Upper lobe of left lung (tissue), 4 donors: ENCODE data around the gene PTPRN2.

Experiments used
- CTCF ChIP-seq, 6 experiments: fragments of 450-650 bp in 4 of 6; fragments of 200-600 bp in 2 of 6; sonication (generic) in 2 of 6; IDR thresholded peaks; one replicate each; pipeline ENCODE4 v1.5.1; 2016 to 2019; ENCODE audit warnings: antibody characterized with exemption in 6 of 6
- EP300 ChIP-seq, 4 donors: sonication (generic); formaldehyde crosslinking; IDR thresholded peaks; one replicate each; pipeline ENCODE4 v1.5.1; 2017; ENCODE audit warnings: antibody characterized with exemption in 4 of 4, control low read depth in 2 of 4
- POLR2A ChIP-seq, 4 donors: fragments of 450-650 bp; IDR thresholded peaks; one replicate each; pipeline ENCODE4 v1.5.1; 2016 to 2017; ENCODE audit warnings: antibody characterized with exemption in 4 of 4, mild to moderate bottlenecking in 2 of 4
- POLR2AphosphoS5 ChIP-seq, 2 donors: sonication (generic); formaldehyde crosslinking; IDR thresholded peaks; one replicate each; pipeline ENCODE4 v1.5.1; 2017; ENCODE audit warnings: antibody characterized with exemption in 2 of 2

GRCh38 chr7:158019726-158020705 is 567.6 kb downstream of the PTPRN2 start:
- no peak for TF ChIP-seq CTCF (IDR thresholded peaks at IDR 0.05)
- TF ChIP-seq POLR2A (IDR thresholded peaks at IDR 0.05): no peak
- TF ChIP-seq POLR2AphosphoS5 (IDR thresholded peaks at IDR 0.05): no peak
- TF ChIP-seq EP300 (IDR thresholded peaks at IDR 0.05): no peak
